UCSD-AML1 (cell line): ENCODE results near the gene MAVS.
"Not testable (repeated sequence)": the region's sequence is repeated elsewhere in the genome, so short reads cannot be mapped to it uniquely, and the experiment has no call there.

Source experiments
- DNase-seq: peaks from one replicate; lab custom pipeline; 2025; ENCODE audit not compliant: unreplicated experiment; lab: John Stamatoyannopoulos, UW

Gene MAVS

GRCh38 chr20:3814928-3815495, 31.6 kb upstream of the MAVS start:
- DNase-seq = no peak

GRCh38 chr20:3815703-3816315, 30.8 kb upstream of the MAVS start:
- DNase-seq = no peak

DNA sequence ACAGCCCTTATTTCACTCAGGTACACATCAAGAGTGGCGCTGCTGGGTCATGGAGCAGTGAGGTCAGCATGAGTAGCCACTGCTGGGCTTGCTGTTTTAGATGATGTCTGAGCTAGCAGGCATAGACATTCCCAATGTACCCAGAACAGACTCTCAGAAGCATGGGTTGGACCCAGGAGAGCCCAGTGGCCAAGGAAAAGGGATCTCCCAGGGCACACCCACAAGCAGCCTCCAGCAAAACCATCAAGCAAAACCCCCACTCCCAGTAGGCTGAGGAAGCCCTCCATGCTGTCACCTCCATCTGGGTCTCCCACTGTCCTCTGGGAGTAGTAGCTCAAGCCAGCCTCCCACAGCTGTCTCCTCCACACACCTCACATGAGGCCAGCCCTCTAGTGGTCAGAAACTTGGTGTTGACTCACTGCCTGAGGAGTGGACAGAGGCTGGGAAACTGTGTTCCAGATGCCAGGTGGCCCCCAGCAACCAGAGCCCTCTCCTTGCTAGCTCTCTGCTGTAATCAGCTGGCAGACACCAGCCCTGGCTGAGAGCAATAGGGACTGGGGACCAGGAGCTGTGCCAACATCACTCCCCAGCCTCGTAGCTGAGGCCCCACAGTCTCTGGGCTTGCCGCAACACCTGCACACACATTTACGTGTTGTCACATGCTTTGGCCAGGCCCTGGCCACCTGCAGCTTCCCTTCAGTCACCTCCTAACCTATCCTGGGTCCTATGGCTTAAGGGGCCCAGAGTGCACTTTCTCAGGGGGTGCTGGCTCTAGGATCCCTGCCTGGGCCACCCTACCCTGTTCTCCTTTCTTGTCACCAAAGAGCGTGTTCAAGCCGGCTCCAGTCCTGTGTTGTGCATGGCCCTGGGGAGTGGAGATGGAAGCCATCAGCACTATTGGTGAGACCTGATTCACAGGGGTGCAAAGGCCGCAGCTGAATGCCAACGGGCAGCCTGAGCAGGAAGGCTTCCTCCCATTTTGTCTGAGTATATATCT, 28.2 kb upstream of the MAVS start:
- DNase-seq = peak; percentile 56

- no peak for DNase-seq
Observed at GRCh38 chr20:3819411-3820047, 27.1 kb upstream of the MAVS start.

DNA sequence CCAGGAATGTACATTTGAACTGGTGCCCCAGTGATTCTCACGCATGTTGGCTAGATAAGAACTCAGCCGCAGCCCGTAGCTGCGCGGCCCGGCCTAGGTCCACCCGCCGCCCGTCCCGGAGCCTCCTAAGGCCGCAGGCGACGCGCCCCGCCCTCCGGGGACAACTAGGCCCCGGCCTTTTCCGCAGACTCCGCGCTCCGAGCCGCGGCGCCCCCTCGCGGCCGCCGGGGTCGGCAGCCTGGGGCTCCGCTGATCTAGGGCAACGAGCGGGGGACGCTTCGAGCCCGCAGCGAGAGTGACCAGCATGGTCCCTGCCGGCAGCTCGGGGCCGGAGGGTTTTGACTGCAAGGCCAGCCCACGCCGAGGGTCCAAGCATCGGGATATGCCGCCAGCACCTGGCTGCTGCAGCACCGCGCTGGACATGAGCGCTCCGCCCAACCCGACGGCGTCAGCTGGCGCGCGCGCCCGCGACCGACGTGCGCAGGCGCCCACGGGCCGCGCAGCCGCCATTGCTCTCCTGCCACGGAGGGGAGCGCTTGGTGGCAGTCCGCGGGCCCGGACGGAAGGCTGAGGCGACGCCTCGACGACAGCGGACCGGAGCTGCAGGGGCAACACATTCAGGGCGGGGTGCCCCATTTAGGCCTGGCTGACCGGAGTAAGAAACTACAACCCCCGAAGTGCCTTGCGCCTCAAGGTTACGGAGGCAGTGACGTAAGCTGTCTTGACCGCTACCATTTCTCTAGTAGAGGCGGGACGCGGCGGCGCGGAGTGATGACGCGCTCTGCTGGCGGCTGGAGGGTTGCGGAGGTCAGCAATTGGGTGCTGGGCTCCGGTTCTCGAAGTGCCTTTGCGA, 26.4 kb upstream of the MAVS start, which contains the start of gene AP5S1:
TSS of gene AP5S1 (plus strand) at position 500 of the 853 bp plus-strand sequence. CDS start 1,571 bp downstream, outside the sequence.
- peak; percentile 97 for DNase-seq

DNA sequence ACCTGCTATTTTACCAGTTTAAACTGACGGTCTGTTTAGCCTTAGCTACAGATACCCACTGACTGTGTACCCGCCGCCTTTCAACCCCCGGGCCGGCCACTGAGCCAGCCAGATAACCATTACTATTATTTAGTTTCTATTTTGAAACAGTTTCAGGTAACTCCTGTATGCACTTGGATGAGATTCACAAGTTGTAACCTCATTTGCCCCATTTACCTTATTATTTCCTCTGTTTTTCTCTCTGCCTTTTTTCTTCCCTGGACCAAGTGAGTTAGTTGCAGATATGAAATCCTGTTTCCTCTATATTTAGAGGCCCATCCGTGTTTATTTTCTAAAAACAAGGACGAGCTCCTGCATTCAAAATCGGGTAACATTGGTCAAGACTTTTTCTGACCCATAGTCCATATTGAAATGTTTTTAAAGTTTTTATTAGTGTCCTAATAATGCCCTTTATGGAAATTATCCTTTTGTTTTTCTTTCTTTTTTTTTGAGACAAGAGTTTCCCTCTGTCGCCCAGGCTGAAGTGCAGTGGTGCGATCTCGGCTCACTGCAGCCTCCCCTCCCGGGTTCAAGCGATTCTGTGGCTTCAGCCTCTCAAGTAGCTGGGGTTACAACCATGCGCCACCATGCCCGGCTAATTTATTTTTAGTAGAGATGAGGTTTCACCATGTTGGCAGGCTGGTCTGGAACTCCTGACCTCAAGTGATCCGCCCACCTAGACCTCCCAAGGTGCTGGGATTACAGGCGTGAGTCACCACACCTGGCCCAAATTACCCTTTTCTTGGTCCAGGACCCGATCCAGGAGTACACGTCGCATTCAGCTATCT, 25.5 kb upstream of the MAVS start:
- DNase-seq = no peak

GRCh38 chr20:3821996-3822395, 24.6 kb upstream of the MAVS start:
- no peak for DNase-seq

- no peak for DNase-seq
Observed at GRCh38 chr20:3823881-3824280, 22.8 kb upstream of the MAVS start.

- DNase-seq = no peak
Observed at GRCh38 chr20:3825526-3825925, 21.1 kb upstream of the MAVS start.

- no peak for DNase-seq
Observed at GRCh38 chr20:3826420-3826819, 20.2 kb upstream of the MAVS start.

DNA sequence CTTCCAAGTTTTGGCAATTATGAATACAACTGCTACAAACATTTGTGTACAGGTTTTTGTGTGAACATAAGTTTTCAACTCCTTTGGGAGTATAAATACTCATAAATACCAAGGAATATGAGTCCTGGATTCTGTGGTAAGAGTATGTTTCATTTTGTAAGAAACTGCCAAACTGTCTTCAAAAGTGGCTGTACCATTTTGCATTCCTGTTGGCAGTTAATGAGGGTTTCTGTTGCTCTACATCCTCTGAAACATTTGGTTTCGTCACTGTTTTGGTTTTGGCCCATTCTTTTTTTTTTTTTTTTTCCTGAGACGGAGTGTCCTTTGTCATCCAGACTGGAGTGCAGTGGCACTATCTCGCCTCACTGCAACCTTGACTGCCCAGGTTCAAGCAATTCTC, 17.8 kb upstream of the MAVS start:
- DNase-seq = no peak

GRCh38 chr20:3829891-3830290, 16.7 kb upstream of the MAVS start:
- not testable (repeated sequence) for DNase-seq

- no peak for DNase-seq
Observed at GRCh38 chr20:3836132-3836531, 10.5 kb upstream of the MAVS start.

DNA sequence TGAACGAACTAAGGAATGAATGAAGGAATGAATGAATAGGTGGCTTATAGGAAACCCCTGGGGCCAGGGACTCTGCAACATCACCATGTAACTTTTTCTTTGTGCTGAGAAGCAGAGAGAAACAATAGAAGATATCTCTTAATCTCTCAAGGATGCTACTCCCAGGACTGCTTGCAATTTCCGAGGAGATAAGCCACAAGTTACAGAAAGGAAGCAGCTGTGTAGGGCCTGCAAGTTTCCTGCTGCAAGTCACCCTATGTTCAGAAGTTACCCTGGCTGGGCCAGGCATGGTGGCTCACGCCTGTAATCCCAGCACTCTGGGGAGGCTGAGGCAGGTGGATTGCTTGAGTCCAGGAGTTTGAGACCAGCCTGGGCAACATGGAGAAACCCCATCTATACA, 7.3 kb upstream of the MAVS start:
- peak; percentile 58 for DNase-seq

DNA sequence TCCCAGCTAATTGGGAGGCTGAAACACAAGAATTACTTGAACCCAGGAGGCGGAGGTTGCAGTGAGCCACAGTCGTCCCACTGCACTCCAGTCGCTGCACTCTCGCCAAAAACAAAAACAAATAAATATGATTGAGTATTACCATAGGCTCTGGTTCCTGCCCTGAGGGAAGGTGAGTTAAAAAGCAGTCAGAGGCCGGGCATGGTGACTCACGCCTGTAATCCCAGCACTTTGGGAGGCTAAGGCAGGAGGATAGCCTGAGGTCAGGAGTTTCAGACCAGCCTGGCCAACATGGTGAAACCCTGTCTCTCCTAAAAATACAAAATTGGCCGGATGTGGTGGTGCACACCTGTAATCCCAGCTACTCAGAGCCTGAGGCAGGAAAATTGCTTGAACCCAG, 6.4 kb upstream of the MAVS start:
- DNase-seq = not testable (repeated sequence)

GRCh38 chr20:3842348-3842930, 4.2 kb upstream of the MAVS start:
- no peak for DNase-seq

DNA sequence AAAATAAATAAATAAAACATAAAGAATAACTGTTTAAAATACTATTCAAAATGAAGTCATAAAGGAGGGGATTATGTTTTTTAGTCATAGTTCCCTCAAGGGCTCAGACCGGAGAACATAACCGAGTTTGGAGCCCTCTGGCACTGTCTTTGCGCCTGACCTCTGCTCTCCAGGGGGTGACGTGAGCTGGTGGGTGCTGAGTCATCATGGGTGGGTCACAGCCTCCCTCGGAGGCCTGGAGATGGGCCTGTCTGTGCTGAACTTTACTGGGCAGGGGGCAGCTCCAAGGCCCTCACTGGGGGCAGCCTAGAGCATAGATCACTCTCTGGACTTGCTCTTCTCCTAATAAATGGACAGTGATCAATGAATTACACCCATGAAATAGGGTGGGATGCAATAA, 3.1 kb upstream of the MAVS start:
- DNase-seq = no peak

DNA sequence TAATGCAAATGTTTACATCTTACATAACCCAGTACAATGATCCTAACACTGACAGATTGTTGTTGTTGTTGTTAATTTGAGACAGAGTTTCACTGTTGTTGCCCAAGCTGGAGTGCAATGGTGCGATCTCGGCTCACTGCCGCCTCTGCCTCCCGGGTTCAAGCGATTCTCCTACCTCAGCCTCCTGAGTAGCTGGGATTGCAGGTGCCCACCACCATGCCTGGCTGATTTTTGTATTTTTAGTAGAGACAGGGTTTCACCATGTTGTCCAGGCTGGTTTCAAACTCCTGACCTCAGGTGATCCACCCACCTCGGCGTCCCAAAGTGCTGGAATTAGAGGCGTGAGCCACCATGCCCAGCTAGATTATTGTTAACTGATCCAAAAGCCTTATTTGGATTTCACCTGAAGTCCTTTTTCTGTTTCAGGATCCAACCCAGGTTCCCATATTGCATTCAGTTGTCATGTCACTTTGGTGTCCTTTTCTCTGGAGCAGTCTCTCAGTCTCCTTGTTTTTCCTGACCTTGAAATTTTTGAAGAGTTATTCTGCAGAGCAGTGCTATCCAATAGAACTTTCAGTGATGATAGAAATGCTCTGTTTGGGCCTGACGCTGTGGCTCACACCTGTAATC, 2.5 kb upstream of the MAVS start:
- DNase-seq = not testable (repeated sequence)

- no peak for DNase-seq
Observed at GRCh38 chr20:3846378-3846739, 275 bp upstream of the MAVS start.
